GM19023 (cell line): ENCODE results near the gene POLR1B.
"Not testable (repeated sequence)": the region's sequence is repeated elsewhere in the genome, so short reads cannot be mapped to it uniquely, and the experiment has no call there.

Source experiments
- ATAC-seq: cut with Tn5 transposase; IDR thresholded peaks from one replicate; pipeline ENCODE4 v1.9.1; 2021; ENCODE audit warnings: mild to moderate bottlenecking, moderate library complexity; ENCODE audit not compliant: unreplicated experiment

Gene POLR1B

GRCh38 chr2:112541315-112542122, 746 bp upstream of the POLR1B start:
- ATAC-seq: peak; percentile 67

GRCh38 chr2:112542984-112543661, 858 bp downstream of the POLR1B start:
- ATAC-seq: no peak

- ATAC-seq: no peak
These were observed 5.1 kb downstream of the POLR1B start for GRCh38 chr2:112547333-112547732.

GRCh38 chr2:112548980-112549379, 6.7 kb downstream of the POLR1B start:
- ATAC-seq: no peak

- ATAC-seq: no peak
These were observed 23.8 kb downstream of the POLR1B start for GRCh38 chr2:112566104-112566503.

- not testable (repeated sequence) for ATAC-seq
These were observed 24.2 kb downstream of the POLR1B start for GRCh38 chr2:112566508-112566907.

GRCh38 chr2:112572005-112572404, 29.7 kb downstream of the POLR1B start:
- ATAC-seq: no peak

GRCh38 chr2:112577756-112578155, 35.5 kb downstream of the POLR1B start:
- ATAC-seq: no peak

- no peak for ATAC-seq
These were observed 37.0 kb downstream of the POLR1B start for GRCh38 chr2:112579241-112579640.

GRCh38 chr2:112580084-112580483, 37.8 kb downstream of the POLR1B start:
- ATAC-seq: no peak

- ATAC-seq: no peak
These were observed 40.1 kb downstream of the POLR1B start for GRCh38 chr2:112582314-112582746.

- no peak for ATAC-seq
These were observed 41.4 kb downstream of the POLR1B start for GRCh38 chr2:112583497-112584133.

GRCh38 chr2:112584134-112584890, 42.0 kb downstream of the POLR1B start, which contains the start of gene CHCHD5:
CHCHD5 (plus strand) TSS chr2:112584609; CDS start chr2:112584648, 39 bp downstream.
- ATAC-seq: peak; percentile 88

GRCh38 chr2:112584891-112585250, 42.6 kb downstream of the POLR1B start:
- ATAC-seq: no peak

GRCh38 chr2:112585400-112585799, 43.1 kb downstream of the POLR1B start:
- no peak for ATAC-seq

GRCh38 chr2:112585873-112586464, 43.7 kb downstream of the POLR1B start:
- ATAC-seq: no peak

- no peak for ATAC-seq
These were observed 46.4 kb downstream of the POLR1B start for GRCh38 chr2:112588611-112589045.

- no peak for ATAC-seq
These were observed 49.1 kb downstream of the POLR1B start for GRCh38 chr2:112591413-112591812.

- ATAC-seq: no peak
These were observed 51.5 kb downstream of the POLR1B start for GRCh38 chr2:112593736-112594135.

- ATAC-seq: no peak
These were observed 55.5 kb downstream of the POLR1B start for GRCh38 chr2:112597537-112598322.
